ENCODE data around the gene LCA5L. TPM values are rescaled to one million over a fixed set of nuclear protein-coding genes. Genes with fewer than 3 reads are reported as not detected.

The LCA5L gene
- total and polyA plus RNA-seq, 12 donors: 0.42 to 13.5 (median 4.8) TPM

DNA sequence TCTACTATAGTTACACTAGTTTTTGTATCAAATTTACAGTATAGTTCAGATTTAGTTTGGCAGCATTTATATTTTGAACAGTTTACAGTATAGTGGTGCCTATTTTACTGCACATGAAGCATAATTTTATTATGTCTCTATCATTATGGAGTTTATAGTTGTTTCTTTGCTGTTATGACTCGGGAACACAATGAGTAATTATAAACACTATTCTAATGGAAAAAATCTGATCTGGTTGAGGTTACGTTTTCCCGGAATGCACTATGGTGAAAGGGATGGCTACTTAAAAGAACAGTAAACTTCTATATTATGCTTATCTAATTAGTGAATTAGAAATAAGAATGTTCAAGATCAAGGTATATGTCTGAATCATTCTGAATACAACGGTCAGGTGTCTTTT is 10.6 kb downstream of the LCA5L start:
- H3K9me3 ChIP-seq (replicated peaks in 1 of 3): no peaks in the 10 kb centered on the region
- intact Hi-C loops (cut with DNase I): no loop called here
- TF ChIP-seq POLR2A (IDR thresholded peaks at IDR 0.05): no peak
- TF ChIP-seq, protein P1, sequence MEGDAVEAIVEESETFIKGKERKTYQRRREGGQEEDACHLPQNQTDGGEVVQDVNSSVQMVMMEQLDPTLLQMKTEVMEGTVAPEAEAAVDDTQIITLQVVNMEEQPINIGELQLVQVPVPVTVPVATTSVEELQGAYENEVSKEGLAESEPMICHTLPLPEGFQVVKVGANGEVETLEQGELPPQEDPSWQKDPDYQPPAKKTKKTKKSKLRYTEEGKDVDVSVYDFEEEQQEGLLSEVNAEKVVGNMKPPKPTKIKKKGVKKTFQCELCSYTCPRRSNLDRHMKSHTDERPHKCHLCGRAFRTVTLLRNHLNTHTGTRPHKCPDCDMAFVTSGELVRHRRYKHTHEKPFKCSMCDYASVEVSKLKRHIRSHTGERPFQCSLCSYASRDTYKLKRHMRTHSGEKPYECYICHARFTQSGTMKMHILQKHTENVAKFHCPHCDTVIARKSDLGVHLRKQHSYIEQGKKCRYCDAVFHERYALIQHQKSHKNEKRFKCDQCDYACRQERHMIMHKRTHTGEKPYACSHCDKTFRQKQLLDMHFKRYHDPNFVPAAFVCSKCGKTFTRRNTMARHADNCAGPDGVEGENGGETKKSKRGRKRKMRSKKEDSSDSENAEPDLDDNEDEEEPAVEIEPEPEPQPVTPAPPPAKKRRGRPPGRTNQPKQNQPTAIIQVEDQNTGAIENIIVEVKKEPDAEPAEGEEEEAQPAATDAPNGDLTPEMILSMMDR (IDR thresholded peaks at IDR 0.05): no peak
- no peaks in the 10 kb centered on the region for H3K27me3 ChIP-seq
- H3K36me3 ChIP-seq (replicated peaks in 1 of 2): no peaks in the 10 kb centered on the region
- DNase-seq: no peak
- H3K4me1 ChIP-seq (replicated peaks in 1 of 2): no peaks in the 10 kb centered on the region
- WGBS, 4 donors: 65 to 79% (median 69%) methylated on average over 4 of the region's 4 CpGs
- no peak overlapping the region for H3K27ac ChIP-seq
- no peak overlapping the region for H3K4me3 ChIP-seq

DNA sequence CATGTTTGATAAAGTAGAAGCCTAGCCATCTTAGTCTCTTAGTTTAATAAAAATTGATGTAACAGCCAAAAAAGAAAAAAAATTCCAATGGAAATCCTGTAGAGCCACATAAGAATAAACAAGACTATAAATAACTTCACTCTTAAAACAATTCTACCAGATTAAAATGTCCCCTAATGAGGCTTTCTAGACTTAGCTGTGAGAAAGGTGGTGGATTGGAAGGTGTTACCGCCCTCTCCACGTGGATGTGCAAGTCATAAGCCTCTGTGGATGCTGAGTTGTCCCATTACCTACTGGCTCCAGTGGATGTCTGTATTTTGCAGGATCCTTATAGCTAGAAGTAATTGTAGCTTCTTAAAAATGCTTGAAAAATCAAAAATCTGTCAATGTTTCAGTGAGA is 14.6 kb downstream of the LCA5L start:
- H3K36me3 ChIP-seq (replicated peaks in 1 of 2): no peaks in the 10 kb centered on the region
- H3K9me3 ChIP-seq (replicated peaks in 1 of 3): no peaks in the 10 kb centered on the region
- H3K27me3 ChIP-seq: no peaks in the 10 kb centered on the region
- no peak for DNase-seq
- TF ChIP-seq POLR2A (IDR thresholded peaks at IDR 0.05): no peak
- TF ChIP-seq, protein P1 (IDR thresholded peaks at IDR 0.05): no peak
- 84 to 88% (median 86%) methylated on average over 2 of the region's 2 CpGs for WGBS, 4 donors
- no peaks in the 10 kb centered on the region for H3K4me1 ChIP-seq (replicated peaks in 1 of 2)
- H3K4me3 ChIP-seq: no peak overlapping the region
- H3K27ac ChIP-seq: no peak overlapping the region
- intact Hi-C loops (cut with DNase I): no loop called here

DNA sequence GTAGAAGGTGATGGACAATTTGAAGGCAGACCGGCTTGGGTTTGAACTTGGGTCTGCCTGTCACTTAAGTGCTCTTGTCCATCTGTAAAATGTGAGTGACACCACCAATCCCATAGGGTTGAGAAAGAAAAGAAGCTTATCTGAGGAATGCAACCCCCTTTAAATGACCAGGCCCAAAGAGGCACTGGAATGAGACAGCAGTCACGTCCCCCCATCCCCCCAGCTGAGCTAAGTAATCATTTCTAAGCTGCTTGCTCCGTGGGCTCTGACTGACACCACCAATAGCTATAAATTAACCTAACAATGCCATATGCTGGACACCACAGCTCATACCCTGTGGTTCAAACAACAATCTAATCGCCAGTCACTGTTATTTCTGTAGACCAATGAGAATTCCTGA is 15.1 kb downstream of the LCA5L start:
- no peak for TF ChIP-seq POLR2A (IDR thresholded peaks at IDR 0.05)
- TF ChIP-seq, protein P1 (IDR thresholded peaks at IDR 0.05): no peak
- WGBS, 4 donors: 69 to 85% (median 73%) methylated on average over 4 of the region's 4 CpGs
- Histone ChIP-seq H3K4me3 (no peak overlapping the region), H3K27ac (no peak overlapping the region), H3K4me1 (replicated peaks in 1 of 2) (no peaks in the 10 kb centered on the region), H3K27me3 (no peaks in the 10 kb centered on the region), H3K9me3 (replicated peaks in 1 of 3) (no peaks in the 10 kb centered on the region), H3K36me3 (replicated peaks in 1 of 2) (no peaks in the 10 kb centered on the region)
- intact Hi-C loops (cut with DNase I): no loop called here
- no peak for DNase-seq

DNA sequence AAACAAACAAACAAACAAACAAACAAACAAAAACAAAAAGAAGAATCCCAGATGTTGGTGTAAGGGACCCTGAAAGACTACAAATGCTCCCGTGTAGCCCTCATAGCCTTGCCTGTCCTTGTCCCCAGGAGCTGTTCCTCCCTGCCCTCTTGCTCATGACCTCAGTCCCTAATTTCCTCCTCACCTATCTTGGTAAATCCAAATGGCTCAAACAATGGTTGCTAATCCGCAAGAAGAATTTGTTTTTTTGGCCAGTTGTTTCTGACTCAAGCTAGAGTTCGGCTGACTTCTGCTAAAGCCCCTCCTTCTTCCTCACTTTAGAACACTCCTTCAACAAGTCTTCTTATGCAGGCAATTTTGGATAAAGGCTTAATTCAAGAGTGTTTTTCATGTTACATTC is 15.6 kb downstream of the LCA5L start:
- Histone ChIP-seq H3K27me3 (no peaks in the 10 kb centered on the region), H3K4me3 (no peak overlapping the region), H3K36me3 (replicated peaks in 1 of 2) (no peaks in the 10 kb centered on the region), H3K9me3 (replicated peaks in 1 of 3) (no peaks in the 10 kb centered on the region), H3K4me1 (replicated peaks in 1 of 2) (no peaks in the 10 kb centered on the region), H3K27ac (no peak overlapping the region)
- 85 to 94% (median 88%) methylated on average over 3 of the region's 3 CpGs for WGBS, 4 donors
- TF ChIP-seq, protein P1 (IDR thresholded peaks at IDR 0.05): no peak
- TF ChIP-seq POLR2A (IDR thresholded peaks at IDR 0.05): no peak
- intact Hi-C loops (cut with DNase I): no loop called here
- DNase-seq: no peak

Measured in adrenal gland (tissue), 12 donors.